HG02571 (cell line): Measurements from ENCODE around the gene RORC.
A peak's percentile ranks its signal among the peaks of the same experiment; 100 is the strongest.
"Not testable (repeated sequence)": the region's sequence is repeated elsewhere in the genome, so short reads cannot be mapped to it uniquely, and the experiment has no call there.

ENCODE experiments used
- ATAC-seq: cut with Tn5 transposase; IDR thresholded peaks from one replicate; pipeline ENCODE4 v1.9.1; 2021; ENCODE audit warnings: mild to moderate bottlenecking, moderate library complexity; ENCODE audit not compliant: unreplicated experiment

Gene RORC

GRCh38 chr1:151809290-151809984 is 22.2 kb downstream of the RORC start:
- ATAC-seq = no peak

GRCh38 chr1:151807766-151808165 is 23.8 kb downstream of the RORC start:
- no peak for ATAC-seq

GRCh38 chr1:151807131-151807530 is 24.5 kb downstream of the RORC start:
- ATAC-seq = no peak

GRCh38 chr1:151806170-151806569 is 25.4 kb downstream of the RORC start:
- no peak for ATAC-seq

GRCh38 chr1:151805066-151805820 is 26.4 kb downstream of the RORC start, which contains the start of gene LINGO4:
Gene LINGO4, minus strand, starts transcription at chr1:151805419. Its CDS starts 2,715 bp downstream, at chr1:151802704.
- no peak for ATAC-seq

- no peak for ATAC-seq
Observed at GRCh38 chr1:151803915-151804314, 27.7 kb downstream of the RORC start.

- no peak for ATAC-seq
Observed at GRCh38 chr1:151803164-151803563, 28.4 kb downstream of the RORC start.

- no peak for ATAC-seq
Observed at GRCh38 chr1:151802372-151802771, 29.2 kb downstream of the RORC start.

GRCh38 chr1:151801846-151802245 is 29.8 kb downstream of the RORC start:
- no peak for ATAC-seq

GRCh38 chr1:151801310-151801820 is 30.2 kb downstream of the RORC start:
- no peak for ATAC-seq

- ATAC-seq = no peak
Observed at GRCh38 chr1:151800830-151801229, 30.8 kb downstream of the RORC start.

- no peak for ATAC-seq
Observed at GRCh38 chr1:151799179-151800022, 32.2 kb downstream of the RORC start.

GRCh38 chr1:151798571-151798970 is 33.0 kb downstream of the RORC start:
- no peak for ATAC-seq

GRCh38 chr1:151790940-151791651 is 40.5 kb downstream of the RORC start:
- ATAC-seq = peak; percentile 3

- peak; percentile 97 for ATAC-seq
Observed at GRCh38 chr1:151790071-151790939, 41.3 kb downstream of the RORC start, which contains the start of gene TDRKH. Gene TDRKH, minus strand, starts transcription at chr1:151790500. Its CDS starts 7,478 bp downstream, at chr1:151783022.

- ATAC-seq = no peak
Observed at GRCh38 chr1:151787689-151788088, 43.9 kb downstream of the RORC start.

GRCh38 chr1:151783796-151784195 is 47.8 kb downstream of the RORC start:
- ATAC-seq = no peak

GRCh38 chr1:151782741-151783140 is 48.9 kb downstream of the RORC start:
- ATAC-seq = no peak

- ATAC-seq = not testable (repeated sequence)
Observed at GRCh38 chr1:151782026-151782425, 49.6 kb downstream of the RORC start.
